ENCODE results near the gene B3GALT4.
A peak's percentile ranks its signal among the peaks of the same experiment; 100 is the strongest.

The B3GALT4 gene

GRCh38 chr6:33292996-33293682, 16.2 kb downstream of the B3GALT4 start:
- DNase-seq = no peak

DNA sequence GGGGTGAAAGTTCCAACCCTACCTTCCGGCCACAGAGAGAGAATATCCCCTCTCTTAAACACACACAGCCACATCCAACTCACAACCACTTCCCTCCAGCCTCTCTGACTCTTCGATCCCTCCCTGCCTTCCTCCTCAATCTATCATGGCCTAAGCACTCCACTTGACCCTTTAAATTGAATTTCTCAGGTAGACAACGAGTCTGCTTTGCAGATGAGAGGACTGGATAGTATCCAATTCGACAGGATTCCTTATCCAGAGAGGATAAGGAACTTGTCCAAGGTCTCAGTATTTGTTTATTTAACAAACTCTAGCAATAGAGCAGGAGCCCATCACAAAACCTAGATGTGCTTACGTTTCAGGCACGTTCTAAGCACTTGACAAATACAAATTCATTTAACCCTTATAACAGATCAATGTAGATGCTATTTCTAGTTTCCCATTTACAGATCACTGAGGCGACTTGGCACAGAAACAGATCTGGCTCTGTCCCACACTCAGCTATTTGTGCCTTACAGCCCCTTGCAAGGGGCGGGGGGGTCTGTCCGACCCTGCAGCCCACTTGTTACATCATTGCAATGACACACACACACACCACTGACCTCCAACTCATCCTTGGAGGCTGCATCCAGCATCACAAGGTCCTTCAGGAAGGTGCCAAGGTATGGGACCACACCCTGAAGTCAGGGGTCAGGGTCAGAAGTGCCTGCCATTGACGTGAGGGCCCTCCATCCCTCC, 17.3 kb downstream of the B3GALT4 start:
- DNase-seq = no peak

DNA sequence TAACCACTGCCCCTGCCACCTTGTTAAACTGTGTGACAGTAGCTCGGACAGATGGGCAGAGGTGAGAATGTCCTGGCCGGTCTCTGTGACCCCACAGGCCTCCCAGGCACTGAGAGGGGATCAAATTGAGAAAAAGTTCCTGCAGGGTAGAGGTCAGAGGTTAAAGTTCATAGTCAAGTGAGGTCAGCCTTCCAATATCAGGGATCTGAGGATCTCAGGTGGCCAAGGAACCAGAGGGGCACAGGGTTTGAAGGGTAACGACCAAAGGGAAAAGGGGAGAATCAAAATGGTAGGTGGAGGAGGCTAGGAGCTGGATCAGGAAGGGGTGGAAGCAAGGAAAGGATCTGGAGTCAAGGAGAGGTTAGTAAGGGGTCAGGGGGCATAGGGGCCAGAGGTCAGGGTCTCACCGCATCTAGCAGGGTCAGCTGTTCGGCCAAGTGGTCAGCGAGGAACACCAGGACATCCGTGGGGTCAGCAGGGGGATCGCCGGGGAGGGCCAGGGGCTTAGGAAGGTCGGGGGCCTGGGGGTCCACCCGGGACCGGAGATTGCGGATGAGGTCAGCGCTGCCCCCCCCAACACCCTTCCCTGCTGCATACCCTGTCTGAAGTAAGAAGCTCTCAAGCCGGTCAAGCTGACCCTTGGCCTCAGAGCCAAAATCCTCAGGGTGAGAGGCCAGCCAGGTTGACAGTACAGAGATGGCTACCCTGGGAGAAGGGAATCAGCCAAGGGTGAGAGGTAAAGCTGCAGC, 18.9 kb downstream of the B3GALT4 start:
- DNase-seq = no peak

GRCh38 chr6:33296797-33297405, 20.0 kb downstream of the B3GALT4 start:
- DNase-seq = no peak

DNA sequence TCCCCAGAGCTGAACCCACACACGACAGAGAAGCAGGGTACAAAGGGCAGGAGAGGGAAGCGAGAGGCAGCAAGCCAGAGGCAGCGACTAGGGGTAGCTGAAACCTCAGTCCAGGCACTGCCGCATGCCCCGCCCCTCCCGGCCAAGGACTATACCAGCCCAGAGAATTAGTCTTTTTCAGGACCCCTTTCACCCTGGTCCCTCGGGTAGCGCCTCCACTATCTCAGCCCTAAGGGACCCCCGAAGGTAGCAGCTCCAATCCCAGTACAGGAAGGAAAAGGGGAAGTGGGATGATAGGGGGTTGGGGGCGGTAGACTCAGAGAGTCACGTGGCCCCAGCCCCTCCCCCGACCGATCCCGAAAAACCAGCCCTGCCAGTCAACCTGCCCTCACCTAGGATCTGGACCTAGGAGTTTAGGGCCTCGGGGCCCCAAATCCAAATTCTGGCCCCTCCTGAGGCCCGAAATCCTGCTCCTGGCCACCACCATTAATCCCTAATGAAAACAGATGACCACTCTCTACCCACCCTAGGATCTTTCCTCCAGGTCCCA, 20.6 kb downstream of the B3GALT4 start:
- DNase-seq = no peak

- DNase-seq = peak; percentile 69 to 83
Measured at GRCh38 chr6:33297956-33298772, 21.2 kb downstream of the B3GALT4 start.

- DNase-seq = peak; percentile 86
Measured at GRCh38 chr6:33298773-33299236, 21.9 kb downstream of the B3GALT4 start, which contains the start of gene RGL2. Gene RGL2 (minus strand): TSS chr6:33298942. CDS start chr6:33298610, 332 bp downstream.

- DNase-seq = peak; percentile 90 to 91
Measured at GRCh38 chr6:33299237-33299944, 22.5 kb downstream of the B3GALT4 start.

DNA sequence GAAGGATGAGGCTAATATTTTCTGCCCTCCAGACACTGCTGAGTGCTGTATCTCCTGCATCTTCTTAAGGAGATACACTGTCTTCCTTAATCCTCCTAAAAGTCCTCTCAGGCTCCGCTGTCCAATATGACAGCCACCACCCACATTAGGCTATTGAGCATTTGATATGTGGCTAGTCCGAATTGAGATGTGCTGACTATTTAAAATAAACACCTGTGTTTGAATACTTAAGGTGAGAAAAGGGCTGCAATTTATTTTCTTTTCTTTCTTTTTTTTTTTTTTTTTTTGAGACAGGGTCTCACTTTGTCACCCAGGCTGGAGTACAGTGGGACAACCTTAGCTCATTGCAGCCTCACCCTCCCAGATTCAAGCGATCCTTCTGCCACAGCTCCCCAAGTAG, 25.0 kb downstream of the B3GALT4 start:
- no peak for DNase-seq

- no peak for DNase-seq
Measured at GRCh38 chr6:33304216-33304615, 27.3 kb downstream of the B3GALT4 start.

- DNase-seq = no peak
Measured at GRCh38 chr6:33305052-33305451, 28.1 kb downstream of the B3GALT4 start.

DNA sequence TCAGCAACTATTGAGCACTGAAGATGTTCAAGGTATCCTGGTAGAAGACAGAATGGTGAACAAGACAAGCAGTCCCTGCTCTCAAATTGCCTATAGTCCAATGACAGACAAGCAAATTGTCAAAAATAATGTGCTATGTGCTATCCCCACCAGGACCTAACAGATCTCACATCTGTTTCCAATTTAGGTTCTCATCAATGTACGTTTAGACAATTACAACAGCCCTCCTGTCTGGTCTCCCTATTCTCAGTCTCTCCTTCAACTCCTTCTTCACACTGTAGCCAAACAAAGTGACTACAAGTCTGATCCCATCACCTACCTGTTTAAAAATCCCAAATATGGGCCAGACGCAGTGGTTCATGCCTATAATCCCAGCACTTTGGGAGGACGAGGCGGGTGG, 29.4 kb downstream of the B3GALT4 start:
- no peak for DNase-seq

GRCh38 chr6:33312361-33313104, 35.6 kb downstream of the B3GALT4 start:
- peak; percentile 57 to 79 for DNase-seq

DNA sequence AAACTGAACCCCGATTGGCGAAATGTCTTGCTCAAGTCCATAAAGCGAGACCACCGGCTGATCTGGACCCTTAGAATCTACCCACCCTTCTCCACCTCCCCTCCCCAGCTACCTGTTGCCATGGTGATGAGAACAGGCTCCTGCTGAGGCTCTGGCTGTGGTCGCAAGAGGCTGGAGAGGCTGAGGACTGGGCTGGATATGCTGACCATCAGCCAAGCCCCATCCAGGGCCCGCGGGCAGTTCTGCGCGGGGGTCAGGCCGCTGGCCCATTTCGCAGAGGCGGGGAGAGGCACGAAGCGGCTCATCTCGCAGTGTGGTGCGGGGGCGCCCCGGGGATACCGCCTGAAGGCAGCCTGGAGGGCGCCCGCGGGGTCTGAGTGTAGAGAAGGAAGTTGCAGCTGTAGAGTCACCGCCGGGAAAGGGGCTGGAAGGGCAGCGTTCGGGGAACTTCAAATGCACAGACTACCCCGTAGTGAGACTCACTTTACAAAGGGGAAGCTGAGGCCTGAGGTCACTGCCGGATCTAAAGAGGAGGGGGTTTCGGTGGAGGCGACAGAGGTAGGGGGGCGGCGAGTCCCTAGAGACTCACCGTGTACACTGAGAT, 36.3 kb downstream of the B3GALT4 start:
- DNase-seq = peak; percentile 45 to 60

GRCh38 chr6:33313709-33314514, 37.0 kb downstream of the B3GALT4 start, which contains the start of gene TAPBP:
Gene TAPBP (minus strand): TSS chr6:33314078. CDS start chr6:33314041, 37 bp downstream.
- DNase-seq = peak; percentile 46 to 54

- DNase-seq = peak; percentile 48 to 49
Measured at GRCh38 chr6:33314515-33314942, 37.6 kb downstream of the B3GALT4 start.

DNA sequence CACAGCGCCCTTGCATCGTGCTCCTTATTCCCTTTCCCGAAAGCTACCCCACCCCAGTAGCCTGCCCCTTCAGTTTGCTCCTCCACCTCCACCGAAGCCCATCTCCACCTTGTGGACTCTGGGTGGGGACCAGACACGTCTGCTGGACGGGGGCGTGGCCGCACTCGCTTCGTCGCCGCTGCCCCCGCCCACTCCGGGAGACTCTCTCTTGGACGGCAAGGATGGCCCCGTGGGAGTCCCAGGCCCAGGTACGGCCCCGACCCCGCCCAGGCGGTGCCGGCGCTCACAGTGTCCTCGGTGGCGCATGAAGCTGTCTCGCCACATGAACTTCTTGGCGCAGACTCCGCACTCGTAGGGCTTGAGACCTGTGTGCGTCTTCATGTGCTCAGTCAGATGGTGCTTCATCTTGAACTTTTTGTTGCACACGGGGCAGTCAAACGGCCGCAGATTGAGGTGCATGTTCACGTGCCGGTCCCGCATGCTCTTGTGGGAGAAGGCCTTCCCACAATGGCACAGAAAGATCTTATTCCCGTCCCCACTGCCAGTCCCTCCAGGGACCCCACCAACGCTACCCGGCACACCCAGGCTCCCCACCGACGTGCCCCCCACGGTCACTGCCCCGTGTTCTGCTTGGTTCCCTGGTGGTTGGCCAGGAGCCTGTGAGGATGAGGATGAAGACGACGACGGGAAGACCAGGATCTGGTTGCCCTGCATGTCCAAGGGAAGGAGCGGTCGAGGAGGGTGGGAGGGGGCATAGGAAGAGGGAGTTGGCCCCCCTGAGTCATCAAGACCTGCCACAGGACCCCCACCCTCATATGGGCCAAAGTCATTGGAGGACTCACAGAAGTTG, 38.2 kb downstream of the B3GALT4 start:
- DNase-seq = no peak

All from AML-193 (cell line).